WTC11 (cell line): ENCODE results near the gene ERVW-1.

Experiments
- CREB1 ChIP-seq: sonication (generic); formaldehyde crosslinking; IDR thresholded peaks from 2 replicates; pipeline ENCODE4 v1.8.0; 2023; ENCODE audit warnings: mild to moderate bottlenecking, missing genetic modification reagents
- KAT7 ChIP-seq: sonication (generic); formaldehyde crosslinking; IDR thresholded peaks from 2 replicates; pipeline ENCODE4 v1.8.1; 2023; ENCODE audit warnings: missing genetic modification reagents, mild to moderate bottlenecking, borderline replicate concordance
- NFATC4 ChIP-seq: fragments of 250-450 bp; sonication (Bioruptor Pico); IDR thresholded peaks from 2 replicates; pipeline ENCODE4 v1.9.0; 2021; ENCODE audit warnings: mild to moderate bottlenecking
- RELA ChIP-seq: sonication (generic); formaldehyde crosslinking; IDR thresholded peaks from 2 replicates; pipeline ENCODE4 v1.8.1; 2022; ENCODE audit warnings: missing genetic modification reagents, mild to moderate bottlenecking, borderline replicate concordance
- SOX15 ChIP-seq: fragments of 250-450 bp; sonication (Bioruptor Pico); IDR thresholded peaks from 2 replicates; pipeline ENCODE4 v1.9.0; 2021; ENCODE audit warnings: mild to moderate bottlenecking
- SP1 ChIP-seq: sonication (generic); formaldehyde crosslinking; conservative IDR thresholded peaks from 2 replicates; pipeline ENCODE4 v1.8.1; 2022; ENCODE audit warnings: missing genetic modification reagents
- ZNF121 ChIP-seq: sonication (generic); formaldehyde crosslinking; IDR thresholded peaks from 2 replicates; pipeline ENCODE4 v1.8.0; 2023; ENCODE audit warnings: missing genetic modification reagents
- ZNF263 ChIP-seq: sonication (generic); formaldehyde crosslinking; IDR thresholded peaks from 2 replicates; pipeline ENCODE4 v1.8.1; 2022; ENCODE audit warnings: low read depth, mild to moderate bottlenecking, moderate library complexity, missing genetic modification reagents
- ZNF512 ChIP-seq: sonication (generic); formaldehyde crosslinking; IDR thresholded peaks from 2 replicates; pipeline ENCODE4 v1.8.1; 2022; ENCODE audit warnings: missing genetic modification reagents, borderline replicate concordance
- TF ChIP-seq, protein P1 (sequence below): fragments of 200-600 bp; IDR thresholded peaks from 2 replicates; pipeline ENCODE4 v1.8.0; 2022; ENCODE audit warnings: antibody characterized with exemption

GRCh38 chr7:92432299-92432946, 45.3 kb downstream of the ERVW-1 start:
- TF ChIP-seq, protein P1, sequence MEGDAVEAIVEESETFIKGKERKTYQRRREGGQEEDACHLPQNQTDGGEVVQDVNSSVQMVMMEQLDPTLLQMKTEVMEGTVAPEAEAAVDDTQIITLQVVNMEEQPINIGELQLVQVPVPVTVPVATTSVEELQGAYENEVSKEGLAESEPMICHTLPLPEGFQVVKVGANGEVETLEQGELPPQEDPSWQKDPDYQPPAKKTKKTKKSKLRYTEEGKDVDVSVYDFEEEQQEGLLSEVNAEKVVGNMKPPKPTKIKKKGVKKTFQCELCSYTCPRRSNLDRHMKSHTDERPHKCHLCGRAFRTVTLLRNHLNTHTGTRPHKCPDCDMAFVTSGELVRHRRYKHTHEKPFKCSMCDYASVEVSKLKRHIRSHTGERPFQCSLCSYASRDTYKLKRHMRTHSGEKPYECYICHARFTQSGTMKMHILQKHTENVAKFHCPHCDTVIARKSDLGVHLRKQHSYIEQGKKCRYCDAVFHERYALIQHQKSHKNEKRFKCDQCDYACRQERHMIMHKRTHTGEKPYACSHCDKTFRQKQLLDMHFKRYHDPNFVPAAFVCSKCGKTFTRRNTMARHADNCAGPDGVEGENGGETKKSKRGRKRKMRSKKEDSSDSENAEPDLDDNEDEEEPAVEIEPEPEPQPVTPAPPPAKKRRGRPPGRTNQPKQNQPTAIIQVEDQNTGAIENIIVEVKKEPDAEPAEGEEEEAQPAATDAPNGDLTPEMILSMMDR: no peak
- no peak for TF ChIP-seq CREB1 (CRISPR knock-in tag)
- no peak for TF ChIP-seq RELA (CRISPR knock-in tag)
- TF ChIP-seq ZNF512: no peak
- TF ChIP-seq SP1 (CRISPR knock-in tag): no peak
- TF ChIP-seq KAT7 (CRISPR knock-in tag): no peak
- TF ChIP-seq NFATC4 (CRISPR knock-in tag): no peak
- TF ChIP-seq ZNF121 (CRISPR knock-in tag): no peak
- TF ChIP-seq SOX15: no peak
- TF ChIP-seq ZNF263 (CRISPR knock-in tag): no peak
